Activated naive CD8-positive, alpha-beta T cell treated with anti-CD3 and anti-CD28 coated beads, Interleukin-2, amount 50 U/mL, for 16 hours (primary cell): ENCODE data around the gene GALNTL6.

Source experiments
- DNase-seq: peaks from one replicate; pipeline ENCODE4 v3.0.0-alpha.2; 2020; ENCODE audit warnings: low read depth, low spot score

GALNTL6 gene

DNA sequence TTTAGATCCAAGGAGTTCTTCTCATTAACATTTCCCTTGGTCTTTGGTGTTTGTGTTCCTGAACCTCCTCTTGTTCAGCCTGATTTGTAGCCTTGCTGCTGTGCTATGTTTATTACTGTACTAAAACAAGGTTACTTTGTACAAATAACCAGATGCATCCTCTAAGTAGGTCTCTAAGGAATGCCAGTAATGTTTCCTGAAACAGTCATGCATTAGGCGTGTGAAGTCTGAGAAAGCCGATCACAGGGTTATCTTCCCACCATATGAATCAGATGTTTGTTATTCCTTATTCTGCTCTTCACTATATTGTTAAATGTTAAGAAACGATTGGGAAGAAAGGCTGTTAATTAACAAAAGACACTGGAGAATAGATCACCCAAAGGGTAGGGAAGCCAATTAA lies 66.9 kb downstream of the GALNTL6 start:
- no peak for DNase-seq

DNA sequence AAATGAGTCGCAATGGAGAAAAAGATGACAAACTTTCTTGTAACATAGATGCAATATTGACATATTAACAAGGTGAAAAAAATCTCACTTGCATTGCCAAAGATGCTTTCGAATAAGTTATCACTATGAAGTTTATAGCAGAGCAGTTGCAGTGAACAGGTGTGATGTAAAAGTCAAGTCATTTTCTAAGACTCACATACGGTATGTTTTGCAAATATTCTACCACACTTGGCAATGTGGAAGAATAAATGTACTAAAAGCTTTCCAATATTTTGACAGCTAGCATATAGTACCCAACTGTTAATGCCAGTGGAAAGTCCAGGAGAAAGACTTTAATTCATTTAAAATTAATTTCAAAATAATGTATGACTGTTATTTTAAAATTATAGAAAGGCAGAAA lies 76.5 kb downstream of the GALNTL6 start:
- DNase-seq, result no peak

DNA sequence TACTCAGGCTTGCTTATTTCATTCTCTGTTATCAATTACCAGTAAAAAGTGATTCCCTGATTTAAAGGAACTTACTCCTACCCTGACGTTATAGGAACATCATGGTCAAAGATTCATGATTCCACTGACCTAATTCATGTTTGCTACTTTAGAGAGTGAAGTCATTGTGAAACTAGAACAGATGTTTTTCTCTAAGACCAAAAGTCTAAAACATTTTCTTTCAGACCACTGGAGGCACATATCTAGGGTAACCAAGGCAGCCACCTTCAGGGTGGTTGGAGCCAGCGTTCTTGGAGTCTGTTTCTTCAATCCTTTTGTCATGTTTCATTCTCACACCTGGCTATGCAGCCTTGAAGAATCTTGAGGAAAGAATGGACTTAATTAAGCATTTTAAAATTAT lies 77.8 kb downstream of the GALNTL6 start:
- DNase-seq, result no peak

DNA sequence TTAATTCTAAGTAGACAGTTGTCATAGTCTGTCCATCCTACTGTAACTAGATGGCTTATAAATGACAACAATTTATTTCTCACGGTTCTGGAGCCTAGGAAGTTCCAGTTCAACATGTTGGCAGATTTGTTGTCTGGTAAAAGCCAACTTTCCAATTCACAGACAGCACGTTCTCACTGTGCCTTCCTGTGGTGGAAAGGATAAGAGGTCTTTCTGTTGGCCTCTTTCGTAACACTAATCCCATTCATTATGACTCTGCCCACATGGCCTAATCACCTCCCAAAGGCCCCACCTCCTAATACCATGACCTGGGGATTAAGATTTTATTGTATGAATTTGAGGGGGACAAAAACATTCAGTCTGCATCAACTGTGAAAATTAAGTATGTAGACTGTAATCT lies 83.2 kb downstream of the GALNTL6 start:
- no peak for DNase-seq

DNA sequence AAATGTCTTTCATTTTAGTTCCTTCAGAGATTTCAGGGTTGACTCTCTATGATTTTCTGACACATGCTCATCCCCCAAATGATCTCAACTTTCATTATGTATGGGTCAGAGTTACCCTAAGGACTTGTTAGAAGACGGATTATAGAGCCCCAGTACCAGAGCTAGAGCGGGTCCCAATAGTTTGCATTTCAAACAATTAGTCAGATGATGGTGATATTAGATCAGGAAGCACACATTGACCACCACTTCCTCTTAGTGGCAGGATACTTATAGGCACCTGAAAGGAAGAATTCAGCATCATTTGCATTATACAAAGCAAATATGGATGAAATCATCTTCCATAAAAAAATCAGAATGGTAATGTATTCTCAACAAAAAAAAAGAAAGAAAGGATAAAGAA lies 106.1 kb downstream of the GALNTL6 start:
- no peak for DNase-seq

DNA sequence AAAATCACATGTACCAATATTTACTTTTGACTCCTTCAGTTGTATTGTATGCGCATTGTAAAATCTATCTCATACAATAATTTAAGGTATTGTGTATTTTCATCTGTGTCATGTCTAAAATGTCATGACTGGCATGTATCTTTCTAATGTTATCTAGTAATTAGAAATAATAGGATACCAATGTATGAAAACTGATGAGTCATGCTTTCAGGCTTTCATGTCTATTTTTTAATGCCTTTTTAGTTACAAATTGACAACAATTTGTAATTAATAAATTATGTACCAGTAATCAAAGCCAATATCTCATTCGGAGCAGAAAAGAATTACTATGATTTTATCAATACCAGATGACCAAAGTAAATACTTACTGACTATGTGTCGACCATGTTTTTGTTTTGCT lies 107.7 kb downstream of the GALNTL6 start:
- no peak for DNase-seq

DNA sequence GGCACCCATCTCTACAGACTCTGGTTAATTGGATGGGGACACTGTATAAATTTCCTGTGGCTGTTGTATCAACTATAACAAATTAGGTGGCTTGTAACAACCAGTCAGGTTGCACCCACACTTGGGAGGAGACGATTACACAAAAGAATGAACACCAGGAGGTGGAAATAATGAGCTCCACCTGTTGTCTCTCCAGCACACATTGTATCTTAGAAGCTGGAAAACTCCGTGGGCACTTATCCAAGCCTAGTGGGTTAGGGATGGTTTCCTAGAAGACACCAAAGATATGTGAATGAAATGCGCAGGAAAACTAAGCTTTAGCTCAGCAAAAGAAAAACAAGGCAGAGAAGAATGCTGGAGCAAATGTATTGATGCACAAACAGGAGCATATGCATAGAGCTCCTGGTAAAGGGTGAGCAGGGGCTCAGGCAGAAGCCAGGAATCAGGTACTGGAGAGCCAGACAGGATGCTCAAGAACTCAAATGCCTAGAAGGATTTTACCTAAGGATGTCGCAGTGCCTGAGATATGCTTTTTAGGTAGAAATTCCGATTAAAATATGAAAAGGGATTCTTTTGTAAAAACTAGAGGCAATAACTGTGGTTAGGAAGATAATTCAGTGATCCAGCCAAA lies 111.7 kb downstream of the GALNTL6 start:
- DNase-seq, result no peak

DNA sequence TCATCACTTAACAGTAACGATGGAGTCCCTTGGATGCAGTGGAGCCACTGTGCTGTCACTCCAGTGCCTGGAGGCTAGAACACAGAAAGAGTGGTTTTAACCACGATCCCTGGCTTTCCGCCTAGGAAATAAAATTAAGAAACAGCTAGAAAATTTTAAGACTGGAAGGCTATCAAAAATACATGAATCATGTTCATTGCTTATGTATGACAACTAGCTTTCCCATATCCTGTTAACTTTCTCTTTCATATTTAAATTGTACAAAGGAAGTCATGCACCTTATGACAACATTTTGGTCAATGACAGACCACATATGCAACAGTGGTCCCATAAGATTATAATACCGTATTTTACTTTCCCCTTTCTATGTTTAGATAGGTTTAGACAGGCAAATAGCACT lies 115.1 kb downstream of the GALNTL6 start:
- DNase-seq, result no peak

DNA sequence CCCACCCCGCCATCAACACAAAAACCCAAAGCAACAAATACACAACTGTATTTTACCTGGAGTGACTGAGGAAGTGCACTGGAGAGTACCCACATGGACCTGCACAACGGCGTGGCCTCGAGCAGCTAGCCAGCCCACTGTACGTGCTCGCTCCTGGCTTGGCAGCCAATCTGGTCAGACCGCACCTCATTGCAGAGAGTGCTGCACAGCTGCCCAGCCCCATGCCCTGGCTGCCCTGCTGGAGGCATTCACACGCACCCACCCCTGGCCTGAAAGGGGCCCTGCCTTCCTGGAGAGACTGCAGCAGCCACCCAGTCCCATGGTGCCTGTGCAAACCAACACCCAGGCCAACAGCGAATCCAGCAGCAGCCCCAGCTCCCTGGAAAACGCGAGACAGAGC lies 116.3 kb downstream of the GALNTL6 start:
- no peak for DNase-seq

DNA sequence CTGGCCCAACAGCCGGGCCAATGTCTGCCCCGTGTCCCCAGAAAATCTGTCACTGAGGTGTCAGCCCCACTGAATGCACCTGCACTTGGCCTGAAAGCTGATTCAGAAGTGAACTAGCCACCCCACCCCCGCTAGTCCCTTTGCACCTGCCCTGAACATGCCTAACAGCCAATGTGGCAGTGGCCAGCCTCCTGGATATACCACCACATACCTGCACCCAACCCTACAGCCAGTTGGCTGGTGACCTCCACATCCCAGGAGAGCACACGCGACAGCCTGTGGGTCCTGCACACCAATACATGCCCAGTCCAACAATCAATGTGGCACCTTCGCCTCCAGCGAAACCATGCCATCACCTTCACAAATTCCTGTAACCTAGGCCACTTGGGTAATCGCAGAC lies 116.7 kb downstream of the GALNTL6 start:
- DNase-seq, result no peak

DNA sequence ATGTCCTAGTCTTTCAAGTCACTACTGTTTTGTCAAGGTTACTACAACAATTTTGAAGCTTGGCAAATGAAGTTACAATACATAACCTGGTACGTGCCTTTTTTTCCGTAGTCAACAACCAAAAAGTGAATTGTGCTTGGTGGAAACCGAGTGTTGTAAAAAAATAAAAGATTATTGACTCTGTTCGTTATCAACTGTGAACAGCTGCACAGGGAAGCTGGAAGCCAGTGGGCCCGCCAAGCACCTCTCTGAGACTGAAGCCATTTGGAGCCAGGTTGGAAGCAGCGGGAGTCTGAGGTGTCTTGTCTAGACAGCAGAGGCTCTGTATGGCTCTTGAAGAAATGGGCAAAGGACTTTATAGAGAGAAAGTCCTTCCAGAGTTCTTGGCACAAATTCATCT lies 119.0 kb downstream of the GALNTL6 start:
- DNase-seq, result no peak

DNA sequence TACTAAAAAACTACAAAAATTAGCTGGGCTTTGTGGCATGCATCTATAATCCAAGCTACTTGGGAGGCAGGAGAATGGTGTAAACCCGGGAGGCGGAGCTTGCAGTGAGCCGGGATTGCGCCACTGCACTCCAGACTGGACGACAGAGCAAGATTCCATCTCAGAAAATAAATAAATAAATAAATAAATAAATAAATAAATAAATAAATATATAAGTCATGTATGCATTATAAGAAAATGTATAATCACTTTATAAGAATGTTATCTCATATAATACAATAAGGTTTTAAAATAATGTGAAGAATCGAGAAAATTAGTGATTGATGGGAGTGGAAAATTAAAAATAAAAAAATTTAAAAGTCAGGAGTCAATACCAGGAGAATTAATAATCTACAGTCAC lies 127.5 kb downstream of the GALNTL6 start:
- DNase-seq, result no peak

DNA sequence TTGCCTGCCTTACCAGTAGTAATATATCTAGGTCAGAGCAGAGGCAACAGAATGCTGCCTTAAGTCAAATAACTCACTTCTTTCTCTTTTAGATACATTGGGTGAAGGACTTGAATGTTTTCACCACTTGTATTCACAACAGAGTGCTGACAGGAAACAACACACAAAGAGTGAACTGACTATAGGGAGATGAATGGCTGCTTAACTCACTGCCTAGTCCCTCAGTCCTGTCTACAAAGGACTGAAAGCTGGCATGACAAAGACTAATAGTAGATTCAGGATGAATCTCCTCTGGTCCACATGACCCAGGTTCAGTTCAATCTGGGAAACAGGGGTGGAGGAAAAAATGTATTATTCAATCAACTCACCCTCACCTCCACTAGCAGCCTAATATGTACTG lies 134.2 kb downstream of the GALNTL6 start:
- no peak for DNase-seq

DNA sequence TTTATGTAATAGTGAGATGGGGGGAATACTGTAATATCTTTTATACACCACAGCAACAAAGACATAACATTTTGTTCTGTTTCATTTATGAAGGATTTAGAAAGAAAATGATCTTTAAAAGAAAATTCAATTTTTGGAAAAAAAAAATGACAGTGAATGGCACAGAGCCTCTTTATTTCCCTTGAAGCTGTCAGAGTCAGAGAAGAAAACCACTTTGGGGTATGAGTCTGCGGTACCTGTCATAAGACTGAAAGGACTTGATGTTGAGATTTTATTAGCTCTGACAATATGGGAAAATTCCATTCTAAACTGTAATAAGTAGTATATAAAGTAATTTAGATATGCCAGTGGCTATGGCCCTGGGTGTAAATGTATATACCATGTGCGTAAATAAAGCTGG lies 134.8 kb downstream of the GALNTL6 start:
- DNase-seq, result no peak

DNA sequence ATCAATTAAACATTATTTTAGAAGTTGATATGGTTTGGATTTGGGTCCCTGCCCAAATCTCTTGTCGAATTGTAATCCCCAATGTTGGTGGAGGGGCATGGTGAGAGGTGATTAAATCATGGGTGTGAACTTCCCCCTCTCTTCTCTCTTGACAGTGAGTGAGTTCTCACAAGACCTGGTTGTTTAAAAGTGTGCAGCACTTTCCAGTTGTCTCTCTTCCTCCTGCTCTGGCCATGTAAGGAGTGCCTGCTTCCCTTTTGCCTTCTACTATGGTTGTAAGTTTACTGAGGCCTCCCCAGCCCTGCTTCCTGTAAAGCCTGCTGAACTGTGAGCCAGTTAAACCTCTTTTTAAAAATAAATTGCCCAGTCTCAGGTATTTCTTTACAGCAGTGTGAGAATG lies 141.4 kb downstream of the GALNTL6 start:
- no peak for DNase-seq

DNA sequence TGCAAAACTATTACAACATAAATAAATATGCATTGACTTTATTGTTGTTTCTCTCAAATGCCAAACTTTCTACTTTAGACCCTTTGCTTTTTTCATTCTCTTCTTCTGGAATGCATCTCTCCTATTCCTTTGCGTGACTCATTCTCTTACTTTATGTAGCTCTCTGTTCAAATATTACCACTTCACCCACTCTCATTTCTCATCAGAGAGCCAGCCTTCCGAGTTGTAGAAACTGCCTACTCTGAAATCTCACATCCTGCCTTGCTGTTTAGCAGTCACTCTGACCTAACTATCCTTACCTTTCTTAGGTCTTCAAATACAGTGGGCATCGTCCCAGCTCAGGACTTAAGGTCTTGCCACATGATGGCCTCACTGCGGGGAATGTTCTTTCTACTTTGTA lies 143.5 kb downstream of the GALNTL6 start:
- DNase-seq, result no peak

DNA sequence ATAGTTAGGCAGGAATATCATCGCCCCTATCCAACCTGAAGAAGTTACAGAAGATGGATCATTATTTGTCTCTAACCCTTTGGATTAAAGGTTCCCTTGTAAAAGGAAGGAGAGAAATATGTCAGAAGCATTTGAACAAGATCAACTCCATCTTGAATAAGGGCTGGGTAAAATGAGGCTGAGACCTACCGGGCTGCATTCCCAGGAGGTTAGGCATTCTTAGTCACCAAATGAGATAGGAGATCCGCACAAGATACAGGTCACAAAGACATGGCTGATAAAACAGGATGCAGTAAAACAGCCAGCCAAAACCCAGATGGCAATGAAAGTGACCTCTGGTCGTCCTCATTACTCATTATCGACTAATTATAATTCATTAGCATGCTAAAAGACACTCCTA lies 148.9 kb downstream of the GALNTL6 start:
- DNase-seq, result no peak

DNA sequence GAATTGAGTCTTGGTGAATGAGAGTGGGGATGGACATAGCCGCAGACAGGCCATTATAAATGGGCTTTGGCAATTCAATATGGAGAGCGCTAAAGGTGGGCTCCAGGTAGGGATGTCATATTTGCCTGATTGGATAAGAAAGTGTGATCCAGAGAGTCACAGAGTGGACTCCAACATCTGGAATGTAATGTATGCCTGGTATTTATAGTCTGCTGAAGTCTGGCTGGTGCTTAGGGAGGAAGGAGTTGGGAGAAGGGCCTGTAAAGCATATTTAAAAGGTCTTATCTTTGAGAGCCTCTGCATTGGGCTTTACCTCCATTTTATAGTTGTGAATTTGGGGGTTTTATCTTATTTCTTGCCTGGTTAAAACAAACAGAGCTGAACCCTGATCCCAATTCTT lies 153.2 kb downstream of the GALNTL6 start:
- no peak for DNase-seq

DNA sequence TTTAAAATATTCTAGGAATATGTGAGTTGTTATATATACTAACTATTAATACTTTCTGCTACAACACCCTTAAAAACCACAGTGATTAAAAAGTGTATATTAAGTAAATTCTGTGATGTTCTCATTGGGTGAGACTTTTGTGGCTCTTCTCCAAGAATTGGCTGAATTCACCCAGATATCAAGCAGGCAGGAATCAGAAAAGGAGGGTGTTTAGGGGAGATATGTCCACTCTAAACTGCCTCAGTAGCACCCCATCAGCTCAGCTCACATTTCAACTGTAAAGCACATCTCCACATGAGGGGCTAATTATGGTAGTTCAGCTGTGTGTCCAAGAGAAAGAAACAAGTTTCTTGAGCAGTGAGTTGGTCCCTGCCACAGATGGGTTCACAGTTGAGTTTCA lies 165.0 kb downstream of the GALNTL6 start:
- no peak for DNase-seq

DNA sequence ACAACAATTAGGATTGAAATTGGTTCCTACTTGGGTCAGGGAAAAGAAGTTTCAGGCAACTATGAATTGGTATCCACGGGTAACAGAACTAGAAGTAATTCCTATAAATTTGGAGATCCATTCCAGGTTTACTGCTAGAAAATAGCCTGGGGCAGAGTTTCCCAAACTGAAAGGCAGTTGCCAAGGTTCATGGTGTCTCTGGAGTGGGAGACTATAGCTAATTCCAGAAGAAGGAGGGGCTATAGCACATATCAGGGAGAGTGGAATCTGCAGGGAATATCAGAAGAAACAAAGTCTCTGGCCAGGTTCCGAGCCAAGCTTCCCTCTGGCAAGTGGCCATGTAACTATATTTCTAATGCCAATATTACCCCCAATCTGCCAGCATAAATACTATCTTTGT lies 166.3 kb downstream of the GALNTL6 start:
- DNase-seq, result no peak

DNA sequence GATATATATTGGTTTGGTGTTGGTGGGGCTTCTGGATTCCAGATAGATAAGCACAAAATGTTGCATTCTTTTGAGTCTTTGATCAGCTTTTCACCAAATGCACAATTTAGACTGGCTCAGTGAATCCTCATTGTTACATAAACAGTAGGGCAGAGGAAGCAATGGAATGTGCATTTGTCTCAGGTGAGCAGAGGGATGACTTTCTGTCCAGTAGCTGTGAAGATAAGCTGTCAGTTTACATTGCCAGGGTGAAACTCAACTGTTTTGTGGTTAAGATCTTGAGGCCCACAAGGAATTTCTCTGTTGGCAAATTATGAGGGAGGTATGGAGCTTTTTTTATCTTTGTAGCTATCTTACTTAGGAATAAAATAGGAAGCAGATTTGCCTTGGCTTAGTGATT lies 168.0 kb downstream of the GALNTL6 start:
- no peak for DNase-seq

DNA sequence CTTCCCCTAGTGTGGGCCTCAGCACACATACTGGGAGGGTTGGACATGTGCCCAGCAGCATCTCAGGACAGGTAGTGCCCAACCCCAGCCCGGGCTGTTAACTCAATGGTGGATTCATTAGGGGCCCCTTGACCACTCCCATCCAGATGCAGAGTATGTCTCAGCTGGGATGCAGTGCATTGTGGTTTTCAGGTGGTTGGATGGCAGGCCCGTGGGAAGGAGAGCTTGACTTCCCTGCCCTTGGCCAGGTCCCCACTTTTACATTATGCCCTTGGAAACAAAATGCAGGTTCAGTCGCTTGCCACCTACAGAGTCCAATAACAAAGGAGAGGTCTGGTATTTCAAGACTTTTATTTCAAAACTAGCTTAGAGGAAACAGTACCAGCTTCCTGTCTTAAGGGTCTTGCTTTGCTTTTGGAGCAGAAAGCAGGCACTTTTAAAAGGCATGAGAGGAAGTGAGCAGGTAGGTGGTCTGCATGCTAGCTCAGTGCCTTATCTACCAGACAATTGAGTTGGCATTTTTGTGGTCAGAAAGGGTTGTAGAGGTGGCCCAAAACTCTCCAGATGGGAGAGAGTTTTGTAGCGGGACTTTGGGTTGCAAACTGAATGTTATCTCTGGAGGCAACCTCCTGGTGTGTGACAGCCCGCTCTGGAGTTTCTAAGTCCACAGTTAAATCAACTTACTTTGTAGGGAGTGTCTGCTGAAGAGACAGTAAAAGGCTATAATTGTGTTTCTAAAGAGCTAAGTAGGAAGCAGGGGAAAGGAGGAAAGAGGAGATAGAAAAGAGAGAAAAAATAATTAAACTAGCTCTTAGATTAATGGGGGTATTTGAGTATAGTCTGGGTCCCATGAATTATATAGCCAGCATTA lies 171.0 kb downstream of the GALNTL6 start:
- DNase-seq, result no peak

DNA sequence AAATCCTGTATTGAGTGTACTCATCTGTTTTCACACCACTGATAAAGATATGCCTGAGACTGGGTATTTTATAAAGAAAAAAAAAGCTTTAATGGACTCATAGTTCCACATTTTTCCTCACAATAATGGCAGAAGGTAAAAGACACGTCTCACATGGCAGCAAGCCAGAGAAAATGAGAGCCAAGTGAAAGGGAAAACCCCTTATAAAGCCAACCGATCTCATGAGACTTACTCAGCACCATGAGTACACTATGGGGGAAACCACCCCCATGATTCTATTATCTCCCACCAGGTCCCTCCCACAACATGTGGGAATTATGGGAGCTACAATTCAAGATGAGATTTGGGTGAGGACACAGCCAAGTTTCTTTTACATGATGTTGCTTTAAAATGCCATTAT lies 171.9 kb downstream of the GALNTL6 start:
- no peak for DNase-seq

DNA sequence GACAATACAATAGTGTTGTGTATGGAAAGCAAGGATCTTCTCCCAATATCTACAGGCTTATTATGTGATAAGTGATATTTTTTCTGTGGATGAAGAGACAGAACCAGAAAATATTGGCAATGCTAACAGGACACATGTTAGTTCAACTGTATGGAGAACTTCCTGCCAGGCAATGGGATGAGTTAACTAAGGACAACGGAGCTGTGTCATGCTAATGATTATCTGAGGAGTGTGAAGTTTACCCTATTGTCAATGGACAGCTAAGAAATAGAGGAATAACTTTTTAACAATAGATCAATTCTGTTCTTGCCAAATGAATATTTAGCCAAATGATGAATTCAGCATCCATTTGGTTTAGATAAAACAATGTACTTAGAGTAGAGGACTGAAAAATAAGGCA lies 180.0 kb downstream of the GALNTL6 start:
- DNase-seq, result no peak
